HG02870 (cell line): ENCODE measurements around the gene RNASE7.
"Not testable (repeated sequence)": the region's sequence is repeated elsewhere in the genome, so short reads cannot be mapped to it uniquely, and the experiment has no call there.

Source experiments
- ATAC-seq: cut with Tn5 transposase; IDR thresholded peaks from one replicate; pipeline ENCODE4 v1.9.1; 2021; ENCODE audit warnings: mild to moderate bottlenecking, moderate library complexity; ENCODE audit not compliant: unreplicated experiment

Gene RNASE7

DNA sequence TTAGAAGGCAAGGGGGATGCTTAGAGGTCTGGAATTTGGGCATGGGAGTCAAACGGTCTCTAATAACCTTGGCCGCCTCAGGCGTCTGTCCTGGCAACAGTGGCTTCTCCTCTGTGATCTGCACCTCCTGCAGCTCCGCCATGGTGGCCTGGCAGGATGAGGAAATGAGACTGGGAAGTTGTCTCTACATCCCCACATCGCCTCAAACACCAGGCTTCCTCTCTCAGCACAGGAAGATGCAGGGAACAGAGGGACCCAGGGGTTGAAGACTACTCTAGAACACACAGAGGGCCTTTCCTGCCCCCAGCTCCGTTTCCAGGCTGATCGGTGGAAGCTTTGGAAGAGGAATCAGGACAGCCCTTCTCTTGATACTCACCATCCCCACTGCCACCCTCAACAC, 19.0 kb upstream of the RNASE7 start:
- ATAC-seq = no peak

GRCh38 chr14:21023817-21024584, 18.2 kb upstream of the RNASE7 start:
- ATAC-seq = no peak

GRCh38 chr14:21024585-21025370, 17.4 kb upstream of the RNASE7 start, which contains the start of gene NDRG2:
Gene NDRG2, minus strand, starts transcription at chr14:21025061. Its CDS starts 1,746 bp downstream, at chr14:21023315.
- ATAC-seq = no peak

- no peak for ATAC-seq
Observed at GRCh38 chr14:21025371-21026273, 16.5 kb upstream of the RNASE7 start.

DNA sequence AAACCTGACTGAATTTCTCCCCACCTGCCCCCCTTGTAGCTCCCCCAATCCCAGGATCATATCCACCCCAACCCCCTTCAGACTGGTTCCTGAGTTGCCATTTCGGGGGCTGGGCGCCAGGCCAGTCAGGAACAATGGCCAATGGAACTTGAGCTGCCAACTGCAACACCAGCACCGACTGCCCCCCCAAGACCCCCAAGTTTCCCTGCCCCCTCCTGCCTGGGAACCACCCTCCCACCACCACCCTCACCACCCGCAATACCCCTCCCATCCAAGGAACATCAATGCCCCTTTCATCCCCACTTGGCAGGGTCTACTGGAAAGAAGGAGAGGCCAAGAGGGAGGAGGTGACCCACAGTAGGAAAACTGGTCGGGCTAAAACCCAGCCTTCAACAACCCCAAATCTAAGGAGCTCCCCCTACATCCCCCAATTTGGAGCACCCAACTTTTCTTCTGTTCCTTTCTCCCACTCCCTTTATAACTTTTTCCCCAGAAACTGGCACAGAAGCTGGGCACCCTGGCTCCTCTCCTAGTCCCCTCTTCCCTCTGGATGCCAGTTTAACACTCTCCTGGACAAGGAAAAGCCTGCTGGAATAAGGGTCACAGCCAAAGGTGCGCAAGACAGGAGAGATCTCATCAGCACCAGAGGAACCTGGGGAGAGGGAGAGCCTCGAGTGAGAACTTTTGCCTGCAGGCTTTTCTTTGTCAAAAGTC, 15.7 kb upstream of the RNASE7 start:
- no peak for ATAC-seq

- no peak for ATAC-seq
Observed at GRCh38 chr14:21026988-21027315, 15.2 kb upstream of the RNASE7 start.

GRCh38 chr14:21029917-21030316, 12.2 kb upstream of the RNASE7 start, which contains the start of gene TPPP2:
Gene TPPP2, plus strand, starts transcription at chr14:21030217. Its CDS starts 365 bp downstream, at chr14:21030582.
- ATAC-seq = no peak

DNA sequence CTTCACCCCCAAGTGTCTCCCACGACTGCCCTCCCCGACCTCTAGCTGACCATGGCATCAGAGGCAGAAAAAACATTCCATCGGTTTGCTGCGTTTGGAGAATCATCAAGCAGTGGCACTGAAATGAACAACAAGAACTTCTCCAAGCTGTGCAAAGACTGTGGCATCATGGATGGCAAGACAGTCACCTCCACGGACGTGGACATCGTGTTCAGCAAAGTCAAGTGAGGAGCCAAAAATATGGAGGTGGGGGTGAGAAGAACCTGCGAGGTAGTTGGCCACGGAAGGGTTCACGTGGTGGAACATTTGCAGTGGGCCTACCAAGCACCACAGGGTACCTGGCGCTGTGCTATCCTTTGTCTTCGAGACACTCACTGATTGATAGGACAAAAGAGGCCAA, 11.6 kb upstream of the RNASE7 start:
- ATAC-seq = no peak

DNA sequence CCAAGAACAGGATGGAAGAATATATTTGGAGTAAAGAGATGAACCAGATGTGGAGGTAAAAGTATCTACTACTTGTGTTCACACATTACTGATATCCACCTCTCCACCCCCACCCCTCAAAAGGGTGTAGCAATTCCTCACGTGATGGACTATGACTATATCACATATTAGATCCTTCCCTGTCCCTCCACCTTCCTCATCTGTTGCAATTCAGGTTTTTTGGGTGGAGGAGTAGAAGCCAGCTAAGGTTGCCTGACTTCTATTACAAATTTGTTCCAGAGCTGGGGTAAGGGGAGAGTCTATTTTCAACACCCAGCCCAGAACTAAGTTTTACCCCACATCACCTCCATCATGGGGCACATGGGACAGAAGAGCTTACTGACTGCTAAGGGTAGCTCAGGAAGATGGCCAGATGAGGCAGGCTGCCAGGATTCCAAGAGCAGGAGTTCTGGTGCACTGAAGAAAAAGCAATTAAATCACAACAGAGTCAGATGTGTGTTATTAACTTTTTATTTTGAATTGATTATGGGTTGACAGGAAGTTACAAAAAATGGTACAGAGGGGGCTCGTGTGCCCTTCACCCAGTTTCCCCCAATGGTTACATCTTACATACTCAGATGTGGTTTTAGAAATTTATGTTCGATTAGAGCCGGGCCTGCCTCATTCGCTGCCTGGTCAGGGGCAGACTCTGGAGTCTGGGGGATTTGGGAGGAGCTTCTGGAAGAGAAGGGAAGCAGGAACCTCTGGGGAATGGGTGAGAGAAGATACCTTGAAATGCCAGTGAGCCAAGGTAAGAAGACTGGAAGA, 9.6 kb upstream of the RNASE7 start:
- no peak for ATAC-seq

- no peak for ATAC-seq
Observed at GRCh38 chr14:21033133-21033698, 8.9 kb upstream of the RNASE7 start.

GRCh38 chr14:21034707-21035106, 7.5 kb upstream of the RNASE7 start, which contains the start of gene RNASE13:
Gene RNASE13, minus strand, starts transcription at chr14:21034807. Its CDS starts 519 bp downstream, at chr14:21034288.
- ATAC-seq = no peak

- no peak for ATAC-seq
Observed at GRCh38 chr14:21036751-21037150, 5.4 kb upstream of the RNASE7 start.

DNA sequence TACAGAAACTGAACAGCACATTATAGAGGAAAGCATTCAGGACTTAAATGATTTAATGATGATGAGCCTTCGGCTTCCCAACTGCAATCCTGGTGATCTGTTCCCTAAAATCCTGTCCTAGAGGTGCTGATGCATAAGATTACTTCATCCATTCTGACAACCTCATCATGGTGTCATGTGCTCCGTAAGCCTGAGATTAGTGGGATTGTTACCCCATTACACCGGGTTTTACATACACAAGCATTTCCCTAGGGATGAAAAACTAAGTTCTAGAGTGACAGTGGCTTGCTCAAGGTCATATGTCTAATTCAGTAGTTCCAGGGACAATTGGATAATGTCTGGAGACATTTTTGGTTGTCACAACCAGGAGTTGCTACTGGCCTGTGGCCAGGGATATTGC, 5.0 kb upstream of the RNASE7 start:
- no peak for ATAC-seq

GRCh38 chr14:21038441-21039422, 3.4 kb upstream of the RNASE7 start:
- no peak for ATAC-seq

DNA sequence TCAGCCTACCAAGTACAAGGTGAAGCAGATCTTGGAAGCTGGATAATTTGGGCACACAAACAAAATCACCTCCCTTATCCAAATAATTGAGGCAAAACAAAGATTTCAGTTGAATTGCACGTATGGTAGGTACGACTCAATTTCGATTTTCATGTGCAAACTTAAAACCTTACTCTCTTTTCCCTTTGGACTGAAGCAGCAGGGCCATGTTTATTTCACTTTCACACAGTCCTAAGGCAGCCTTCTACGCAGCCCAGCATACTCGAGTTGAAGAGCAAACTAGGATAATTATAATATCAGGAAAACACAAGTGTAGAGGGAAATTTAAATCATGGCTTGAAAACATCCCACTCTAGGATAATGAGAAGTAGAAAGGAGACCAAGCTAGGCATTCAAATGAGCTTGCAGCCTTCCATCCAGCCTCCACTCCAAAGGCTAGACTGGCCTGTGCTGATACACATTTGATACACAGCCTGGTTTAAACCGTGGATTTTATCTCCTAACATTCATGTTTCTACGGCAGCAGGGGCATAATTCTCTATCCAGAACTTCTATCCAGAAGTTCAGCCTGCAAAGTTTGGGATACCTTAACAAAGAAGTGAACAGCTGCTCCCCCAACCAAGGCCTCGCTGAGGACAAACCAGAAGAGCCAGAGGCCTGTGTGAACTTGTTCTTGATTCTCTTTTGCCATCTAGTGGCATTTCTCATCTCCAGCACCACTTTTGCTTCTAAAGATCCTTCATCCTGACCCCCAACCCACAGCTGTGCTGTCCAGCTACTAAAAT, 2.4 kb upstream of the RNASE7 start:
- ATAC-seq = peak; percentile 78

- ATAC-seq = no peak
Observed at GRCh38 chr14:21040370-21040925, 1.7 kb upstream of the RNASE7 start.

DNA sequence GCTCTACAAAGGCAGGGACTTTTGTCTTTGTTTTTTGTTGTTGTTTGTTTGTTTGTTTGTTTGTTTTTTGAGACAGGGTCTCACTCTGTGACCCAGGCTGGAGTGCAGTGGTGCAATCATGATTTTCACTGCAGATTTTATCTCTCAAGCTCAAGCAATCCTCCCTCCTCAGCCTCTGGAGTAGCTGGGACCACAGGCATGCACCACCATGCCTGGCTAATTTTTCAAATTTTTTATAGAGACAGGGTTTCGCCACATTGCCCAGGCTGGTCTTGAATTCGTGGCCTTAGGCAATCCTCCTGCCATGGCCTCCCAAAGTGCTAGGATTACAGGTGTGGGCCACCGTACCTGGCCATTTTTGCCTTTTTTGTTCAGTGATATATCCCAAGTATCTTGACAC, 1.2 kb upstream of the RNASE7 start:
- ATAC-seq = not testable (repeated sequence)
